Suppressor macrophage treated with lipopolysaccharide for 1 hour (primary cell): ENCODE data around the gene MMP1.

Source experiments
- DNase-seq, 3 donors: peaks; one replicate each; pipeline ENCODE4 v3.0.0-alpha.2; 2020 to 2022

MMP1 gene

GRCh38 chr11:102798012-102798746 lies at the start of gene MMP1:
TSS of gene MMP1 (minus strand) at chr11:102798160. CDS start at chr11:102798092, 68 bp downstream.
- DNase-seq, result peak in 1 of 3 donors; percentile 17

- DNase-seq, result no peak
Measured at GRCh38 chr11:102846292-102846691, 48.3 kb upstream of the MMP1 start.

DNA sequence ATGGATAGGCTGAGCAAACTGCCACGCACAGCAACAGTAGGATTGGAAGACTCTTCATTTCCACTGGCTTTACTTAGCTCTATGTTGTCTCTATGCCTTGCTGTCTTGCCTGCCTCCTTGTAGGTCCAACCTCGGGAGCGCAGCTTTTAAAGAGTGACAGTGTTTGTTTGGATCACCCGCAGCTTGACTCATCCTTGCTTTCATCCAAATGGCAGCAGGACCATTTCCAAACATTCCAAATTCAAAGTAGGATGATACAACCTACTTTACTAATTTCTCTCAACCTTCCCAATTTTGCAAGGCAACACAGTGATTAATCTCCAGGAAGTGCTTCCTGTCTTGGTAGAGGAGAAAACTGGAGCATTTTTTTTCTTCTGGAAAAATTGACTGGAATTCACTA lies 45.5 kb upstream of the MMP1 start, which contains the start of gene MMP3:
TSS of gene MMP3 (minus strand) at position 121 of the 400 bp plus-strand sequence. CDS start at position 58, 63 bp downstream.
- DNase-seq, result no peak

- no peak for DNase-seq
Measured at GRCh38 chr11:102842930-102843329, 45.0 kb upstream of the MMP1 start.

GRCh38 chr11:102840018-102840417 lies 42.1 kb upstream of the MMP1 start:
- DNase-seq, result no peak

DNA sequence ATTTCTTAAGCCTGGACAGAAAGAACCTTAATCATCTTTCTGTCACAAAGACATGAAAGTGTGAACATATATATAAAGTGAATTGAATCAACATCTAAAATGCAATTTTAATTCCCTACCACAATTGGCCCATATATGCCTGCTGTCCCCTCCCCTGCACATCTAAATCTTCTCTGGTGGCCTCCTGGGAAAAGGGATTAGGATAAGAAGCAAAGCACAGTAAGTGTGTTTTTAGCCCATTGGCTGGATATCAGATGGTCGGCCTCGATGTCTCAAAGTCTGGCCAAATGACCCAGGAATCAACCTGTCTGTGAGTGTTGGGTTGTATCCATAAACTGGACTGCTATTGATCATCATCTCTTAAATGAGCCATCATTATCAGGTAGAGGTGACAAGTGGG lies 39.7 kb upstream of the MMP1 start:
- no peak for DNase-seq

DNA sequence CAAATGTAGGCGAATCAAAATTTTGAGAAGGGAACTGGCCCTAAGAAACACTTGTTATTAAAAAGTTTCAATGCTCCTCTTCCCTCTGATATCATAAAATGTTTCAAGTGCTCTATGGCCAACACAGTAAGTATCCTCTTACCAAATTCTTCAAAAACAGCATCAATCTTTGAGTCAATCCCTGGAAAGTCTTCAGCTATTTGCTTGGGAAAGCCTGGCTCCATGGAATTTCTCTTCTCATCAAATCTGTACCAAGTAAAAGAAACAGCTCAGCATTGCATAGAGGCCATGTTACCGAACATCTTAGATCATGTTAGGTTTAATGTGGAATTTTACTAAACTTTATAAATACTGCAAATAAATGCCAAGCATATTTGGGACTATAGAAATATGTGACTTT lies 39.2 kb upstream of the MMP1 start:
- DNase-seq, result no peak

DNA sequence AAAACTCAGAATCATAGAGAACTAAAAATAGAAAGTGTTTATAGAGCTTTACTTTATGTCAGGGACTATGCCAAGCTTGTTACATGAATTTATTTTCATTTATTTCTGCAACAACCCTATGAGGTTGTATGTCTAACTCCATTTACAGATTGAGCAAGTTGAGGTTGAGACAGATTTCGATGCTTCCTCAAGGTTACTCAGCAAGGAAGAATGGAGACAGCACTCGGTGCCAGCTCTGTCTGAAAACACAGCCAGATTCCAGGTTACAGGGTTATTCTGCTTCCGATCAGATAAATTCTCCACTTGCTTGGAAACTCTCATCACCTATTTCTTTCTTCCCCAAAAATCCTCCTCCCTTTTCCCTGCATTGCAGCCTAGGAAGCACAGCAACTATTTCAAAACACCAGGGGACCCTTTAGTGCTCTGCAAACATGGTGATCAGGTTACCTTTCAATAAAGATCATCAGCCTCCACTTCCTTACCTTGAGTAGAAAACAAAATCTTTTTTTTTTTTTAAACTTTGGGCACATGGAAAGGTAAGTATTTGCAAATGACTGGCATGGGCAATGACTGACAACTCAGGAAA lies 38.4 kb upstream of the MMP1 start:
- no peak for DNase-seq

DNA sequence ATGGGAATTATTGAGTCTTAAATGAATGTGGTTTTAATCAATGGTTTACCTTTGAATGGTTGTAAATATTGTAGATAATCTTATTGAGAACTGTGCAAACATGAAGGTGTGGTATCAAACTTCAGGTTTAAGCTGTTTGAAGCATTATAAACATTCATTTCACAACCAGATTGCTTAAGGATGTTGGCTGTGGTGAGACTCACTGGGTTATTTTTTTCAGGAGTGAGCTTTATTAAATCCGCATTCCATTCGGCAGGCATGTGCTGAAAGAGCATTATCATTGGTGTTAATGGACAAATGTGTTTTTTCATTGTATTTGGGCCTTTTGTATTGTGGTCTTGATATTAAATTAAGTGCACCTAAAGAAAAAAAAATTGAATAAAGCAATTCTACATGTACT lies 35.8 kb upstream of the MMP1 start:
- DNase-seq, result no peak

GRCh38 chr11:102832612-102833011 lies 34.7 kb upstream of the MMP1 start:
- no peak for DNase-seq

GRCh38 chr11:102831489-102832440 lies 33.8 kb upstream of the MMP1 start:
- peak; percentile 46 to 68 (median 55) for DNase-seq

- no peak for DNase-seq
Measured at GRCh38 chr11:102831128-102831488, 33.1 kb upstream of the MMP1 start.

GRCh38 chr11:102830001-102830727 lies 32.2 kb upstream of the MMP1 start:
- peak; percentile 14 to 26 (median 21) for DNase-seq

DNA sequence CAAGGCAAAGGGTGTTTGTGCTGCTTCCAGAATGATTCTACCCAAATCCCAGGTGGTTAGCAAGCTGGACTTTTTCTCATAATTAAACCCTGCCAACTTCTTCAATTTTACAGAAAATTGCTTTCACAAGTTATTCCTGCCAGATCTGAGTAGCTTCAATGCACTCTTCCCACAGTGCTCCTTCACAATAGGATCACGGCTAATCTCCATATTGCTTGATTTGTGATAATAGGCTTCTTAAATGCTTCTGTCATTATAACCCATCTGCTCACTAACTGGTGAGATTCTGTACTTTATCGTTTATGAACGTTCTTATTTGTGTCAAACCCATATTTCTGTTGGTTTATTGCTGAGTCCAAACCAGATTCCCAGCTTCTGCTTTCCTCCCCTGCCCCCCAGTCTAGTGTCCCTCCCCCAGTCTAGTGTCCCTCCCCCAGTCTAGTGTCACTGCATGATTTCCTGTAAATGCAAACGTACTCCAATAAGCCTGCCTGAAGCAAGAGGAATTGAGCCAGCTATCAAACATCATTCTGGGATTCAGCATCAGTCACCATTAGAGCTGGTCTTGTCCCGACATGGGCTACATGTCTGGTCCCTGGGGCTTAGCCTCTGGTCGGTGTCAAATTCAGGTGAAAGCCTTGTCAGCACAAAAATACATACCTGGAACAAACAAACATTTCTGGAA lies 31.5 kb upstream of the MMP1 start:
- peak in 2 of 3 donors; percentile 23 to 25 for DNase-seq

GRCh38 chr11:102824556-102824955 lies 26.6 kb upstream of the MMP1 start:
- DNase-seq, result peak in 2 of 3 donors; percentile 44 to 46

DNA sequence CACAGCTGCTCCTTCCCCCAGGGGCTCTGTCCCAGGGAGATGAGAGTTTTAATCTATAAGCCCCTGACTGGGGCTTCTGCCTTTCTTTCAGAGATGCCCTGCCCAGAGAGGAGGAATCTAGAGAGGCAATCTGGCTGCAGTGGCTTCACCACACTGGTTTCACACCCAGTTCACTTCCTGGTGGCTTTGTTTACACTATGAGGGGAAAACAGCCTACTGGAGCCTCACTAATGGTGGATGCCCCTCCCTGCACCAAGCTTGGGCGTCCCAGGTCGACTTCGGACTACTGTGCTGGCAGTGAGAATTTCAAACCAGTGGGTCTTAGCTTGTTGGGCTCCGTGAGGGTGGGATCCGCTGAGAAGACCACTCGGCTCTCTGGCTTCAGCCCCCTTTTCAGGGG lies 21.5 kb upstream of the MMP1 start:
- DNase-seq, result no peak

DNA sequence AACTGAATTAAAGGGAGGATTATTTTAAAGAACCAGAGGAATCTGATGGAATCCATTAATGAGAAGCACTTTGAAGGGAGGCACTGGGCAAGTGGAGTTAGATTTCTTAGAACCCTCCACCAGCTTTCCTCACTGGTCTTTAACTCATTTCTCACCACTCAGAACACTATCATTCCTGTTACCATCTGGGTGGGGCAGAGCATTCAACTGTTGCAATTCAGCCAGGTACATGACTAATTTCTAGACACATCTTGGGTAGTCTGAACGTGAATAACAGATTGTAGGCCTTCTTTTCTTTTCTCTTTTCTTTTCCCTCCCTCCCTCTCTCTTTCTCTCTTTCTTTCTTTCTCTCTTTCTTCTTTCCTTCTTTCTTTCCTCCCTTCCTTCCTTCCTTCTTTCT lies 15.5 kb upstream of the MMP1 start:
- DNase-seq, result no peak

DNA sequence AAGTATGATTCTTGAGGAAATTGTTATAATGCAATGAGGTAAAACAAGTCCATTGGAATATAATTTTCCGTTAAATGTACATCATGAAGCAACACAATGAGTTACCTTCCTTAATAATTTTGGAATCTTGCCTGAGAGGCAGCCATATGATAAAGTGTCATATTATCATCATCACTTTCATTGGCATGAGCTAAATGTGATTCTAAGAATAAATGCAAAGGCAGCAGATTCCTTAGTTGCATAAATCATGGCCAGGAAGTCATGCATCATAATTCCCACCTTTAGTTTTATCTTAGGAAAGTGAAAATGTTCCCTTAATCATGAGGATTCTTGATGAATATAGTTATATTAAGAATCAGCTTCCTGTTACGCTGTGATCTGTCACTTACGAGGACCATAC lies 14.2 kb upstream of the MMP1 start:
- DNase-seq, result no peak

DNA sequence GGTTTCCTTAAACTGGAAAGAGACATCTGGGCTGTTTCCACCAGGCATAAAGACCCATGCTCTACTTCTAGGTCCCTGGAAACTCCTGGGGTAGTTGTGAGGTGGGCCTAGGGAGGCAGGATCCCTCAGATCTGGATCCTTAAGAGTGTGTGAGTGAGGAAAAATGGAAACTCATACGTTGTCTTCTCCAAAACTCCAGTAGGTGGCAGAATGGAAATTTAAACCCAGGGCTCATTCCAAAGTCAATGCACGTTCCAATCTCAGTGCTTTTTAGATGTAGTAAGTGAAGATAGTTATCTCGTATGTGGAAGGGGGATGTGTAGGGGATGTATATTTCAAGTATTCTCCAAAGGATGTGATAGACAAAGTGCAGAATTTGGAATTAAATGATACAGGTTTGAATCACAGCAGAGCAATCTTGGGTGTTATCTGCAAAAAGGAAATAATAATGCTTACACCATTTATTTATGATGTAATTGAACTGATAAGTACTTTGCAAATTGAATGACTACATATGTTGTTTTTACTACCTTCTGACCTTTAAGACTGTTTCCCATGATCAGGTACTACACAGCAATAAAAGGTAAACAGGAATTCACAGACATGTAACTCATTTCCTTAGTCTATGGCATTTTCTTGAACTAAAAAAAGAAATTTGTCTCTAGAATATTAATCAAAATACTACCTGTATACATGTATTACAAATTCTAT lies 13.1 kb upstream of the MMP1 start:
- DNase-seq, result peak in 2 of 3 donors; percentile 27 to 38

DNA sequence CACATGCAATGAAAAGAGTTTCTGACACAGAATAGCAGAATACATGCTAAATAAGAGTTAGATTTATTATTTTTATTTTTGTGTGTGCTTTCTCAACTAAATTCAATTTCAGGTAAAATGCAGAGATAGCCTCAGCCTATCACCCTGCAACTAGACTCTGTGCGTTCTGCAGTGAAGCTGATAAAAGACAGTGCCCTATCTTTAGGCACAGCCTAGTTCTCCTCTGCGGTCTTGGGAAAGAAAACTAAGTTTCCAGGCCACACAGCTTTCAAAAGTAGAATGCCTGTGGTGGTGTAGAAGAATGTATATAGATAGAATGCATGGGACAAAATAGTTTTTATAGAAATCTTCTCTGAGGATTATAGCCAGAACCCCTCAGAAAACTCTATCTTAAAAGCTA lies 12.0 kb upstream of the MMP1 start:
- DNase-seq, result no peak

DNA sequence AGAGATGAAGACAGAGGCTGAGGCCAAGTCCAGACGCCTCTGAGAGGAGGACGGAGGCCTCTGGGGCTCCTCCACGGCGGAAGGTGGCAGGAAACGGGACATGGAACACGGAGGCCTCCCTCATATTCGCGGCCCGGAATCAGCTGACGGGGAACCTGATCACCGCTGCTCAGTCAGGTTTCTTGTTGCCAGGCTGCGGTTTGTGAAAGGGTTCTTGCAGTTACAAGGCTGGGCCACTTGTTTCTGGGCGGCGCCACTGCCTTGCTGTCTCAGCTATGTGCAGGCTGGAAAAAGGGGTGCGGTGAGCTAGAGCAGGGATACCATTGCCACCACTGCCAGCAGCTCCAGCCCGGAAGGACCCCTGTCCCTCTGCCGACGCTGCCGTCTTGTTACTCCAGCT lies 10.0 kb upstream of the MMP1 start:
- peak in 2 of 3 donors; percentile 25 to 47 for DNase-seq
